HG02973 (cell line): ENCODE results near the gene COL4A2.
"Not testable (repeated sequence)": the region's sequence is repeated elsewhere in the genome, so short reads cannot be mapped to it uniquely, and the experiment has no call there.

Experiments
- ATAC-seq: cut with Tn5 transposase; IDR thresholded peaks from one replicate; pipeline ENCODE4 v1.9.1; 2021; ENCODE audit warnings: moderate library complexity; ENCODE audit not compliant: unreplicated experiment

COL4A2 gene

DNA sequence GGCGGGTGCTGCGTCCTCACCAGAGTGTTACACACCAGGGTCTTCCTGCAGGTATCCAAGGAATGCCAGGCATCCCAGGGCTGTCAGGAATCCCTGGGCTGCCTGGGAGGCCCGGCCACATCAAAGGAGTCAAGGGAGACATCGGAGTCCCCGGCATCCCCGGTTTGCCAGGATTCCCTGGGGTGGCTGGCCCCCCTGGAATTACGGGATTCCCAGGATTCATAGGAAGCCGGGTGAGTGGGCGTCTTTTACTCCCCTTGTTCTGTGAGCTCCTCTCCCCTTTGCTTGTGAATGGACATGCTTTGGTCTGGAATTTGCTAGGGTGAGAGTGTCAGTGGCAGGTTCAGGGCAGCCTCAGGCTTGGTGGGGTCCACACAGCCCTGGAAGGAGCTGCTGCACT is 178.5 kb downstream of the COL4A2 start:
- no peak for ATAC-seq

DNA sequence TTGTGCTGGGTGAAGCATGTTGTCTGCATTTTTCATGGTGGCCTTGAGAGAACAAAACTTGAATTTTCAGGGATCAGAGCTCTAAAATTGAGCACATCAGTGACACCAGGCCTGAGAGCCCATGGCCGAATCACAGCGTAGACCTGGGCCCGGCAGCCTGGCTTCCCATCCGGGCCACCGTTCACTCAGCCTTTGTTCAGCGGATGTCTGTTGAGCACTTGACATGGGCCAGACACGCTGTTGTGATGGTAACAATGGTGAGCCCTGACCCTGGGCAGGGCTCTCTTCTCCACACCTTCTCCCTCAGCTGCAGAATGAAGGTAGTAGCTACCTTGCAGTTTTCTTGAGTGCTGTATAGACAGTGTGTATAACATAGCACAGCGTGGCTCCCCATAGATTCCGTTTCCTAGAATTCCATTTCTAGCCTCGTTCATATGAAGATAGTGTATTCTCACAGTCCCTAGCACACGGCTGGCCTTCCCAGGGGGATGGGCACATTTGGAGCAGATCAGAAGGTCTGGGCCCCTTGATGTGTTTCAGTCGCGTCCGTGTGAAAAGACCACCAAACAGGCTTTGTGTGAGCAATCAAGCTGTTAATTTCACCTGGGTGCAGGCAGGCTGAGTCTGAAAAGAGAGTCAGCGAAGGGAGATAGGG is 179.1 kb downstream of the COL4A2 start:
- ATAC-seq, result no peak

DNA sequence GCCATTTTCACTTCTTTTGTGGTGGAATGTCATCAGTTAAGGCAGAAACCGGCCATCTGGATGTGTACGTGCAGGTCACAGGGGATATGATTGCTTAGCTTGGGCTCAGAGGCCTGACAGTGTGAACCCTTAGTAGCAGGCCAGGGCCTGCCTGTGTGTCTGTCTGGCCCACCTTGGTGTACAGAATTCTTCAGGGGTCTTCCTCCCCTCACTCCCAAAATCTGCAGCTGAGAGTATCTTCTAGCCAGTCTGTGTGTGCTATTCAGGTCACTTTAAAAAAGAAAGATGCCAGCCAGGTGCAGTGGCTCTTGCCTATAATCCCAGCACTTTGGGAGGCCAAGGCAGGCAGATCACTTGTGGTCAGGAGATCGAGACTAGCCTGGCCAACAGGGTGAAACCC is 179.8 kb downstream of the COL4A2 start:
- ATAC-seq, result not testable (repeated sequence)

DNA sequence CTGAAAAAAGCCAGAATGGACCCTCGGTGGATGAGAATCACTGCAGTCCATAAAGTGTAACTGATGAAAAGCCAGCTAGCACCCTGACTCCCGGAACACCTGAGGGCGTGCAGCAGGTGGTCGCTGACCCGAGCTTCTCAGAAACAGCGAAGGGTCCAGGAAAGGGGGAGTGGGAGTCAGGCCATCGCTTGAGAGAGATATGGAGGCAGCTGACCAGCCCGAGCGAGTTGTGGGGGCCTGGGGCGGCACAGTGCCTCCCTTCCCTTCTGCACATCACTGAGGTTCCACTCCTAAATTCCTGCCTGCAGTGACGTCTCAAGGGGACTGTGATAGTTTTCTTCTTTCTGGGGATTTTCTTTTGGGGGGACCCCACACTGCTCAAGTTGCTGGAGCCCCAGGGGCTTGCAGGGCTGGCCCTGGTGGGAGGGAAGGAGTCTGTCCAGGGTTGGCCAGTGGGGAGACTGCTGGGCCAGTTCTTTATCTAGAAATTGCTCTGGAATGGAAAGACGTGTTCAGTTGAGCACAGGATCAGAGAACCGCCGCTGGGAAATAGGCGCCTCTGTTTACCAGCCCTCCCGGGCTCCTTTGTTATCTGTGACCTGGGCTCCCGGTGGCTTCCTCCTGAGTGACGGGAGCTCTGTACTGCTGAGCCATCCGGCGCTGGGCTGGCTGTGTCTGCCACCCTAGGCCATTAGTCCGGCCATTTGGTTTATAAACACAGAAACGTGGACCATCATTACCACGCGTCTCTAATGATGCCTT is 183.1 kb downstream of the COL4A2 start:
- no peak for ATAC-seq

DNA sequence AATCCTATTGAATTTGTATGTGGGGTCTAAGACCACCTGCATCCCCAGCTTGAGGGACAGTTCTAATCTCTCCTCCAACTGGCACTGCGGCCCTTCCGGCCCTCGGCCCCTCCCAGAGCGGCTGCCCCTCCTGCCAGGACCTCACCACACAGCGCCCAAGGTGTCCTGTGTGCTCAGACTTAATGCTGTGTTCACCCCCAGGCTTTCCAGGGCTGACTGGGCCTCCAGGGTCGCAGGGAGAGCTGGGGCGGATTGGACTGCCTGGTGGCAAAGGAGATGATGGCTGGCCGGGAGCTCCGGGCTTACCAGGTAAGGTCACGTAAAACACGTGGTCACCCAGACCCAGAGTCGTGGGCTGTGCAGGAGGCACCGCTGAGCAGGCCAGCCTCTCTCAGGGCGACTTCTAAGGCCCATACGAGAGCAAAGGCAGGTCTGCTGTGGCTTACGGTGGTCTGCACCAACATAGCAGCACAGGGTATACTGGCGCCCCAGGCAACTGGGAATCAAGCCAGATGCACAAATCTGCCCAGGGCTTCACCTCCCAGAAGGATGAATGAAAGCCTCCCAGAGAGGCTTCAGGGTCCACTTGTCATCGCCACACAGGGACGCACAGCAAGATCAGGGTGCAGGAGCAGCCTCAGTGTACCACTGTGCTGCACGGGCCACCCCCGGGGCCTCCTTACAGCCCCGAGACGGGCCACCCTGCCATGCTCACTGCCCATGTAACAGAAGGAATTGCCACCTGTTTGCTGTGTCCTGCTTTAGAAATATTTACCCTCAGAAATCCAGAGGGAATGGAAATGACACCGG is 185.0 kb downstream of the COL4A2 start:
- ATAC-seq, result no peak

DNA sequence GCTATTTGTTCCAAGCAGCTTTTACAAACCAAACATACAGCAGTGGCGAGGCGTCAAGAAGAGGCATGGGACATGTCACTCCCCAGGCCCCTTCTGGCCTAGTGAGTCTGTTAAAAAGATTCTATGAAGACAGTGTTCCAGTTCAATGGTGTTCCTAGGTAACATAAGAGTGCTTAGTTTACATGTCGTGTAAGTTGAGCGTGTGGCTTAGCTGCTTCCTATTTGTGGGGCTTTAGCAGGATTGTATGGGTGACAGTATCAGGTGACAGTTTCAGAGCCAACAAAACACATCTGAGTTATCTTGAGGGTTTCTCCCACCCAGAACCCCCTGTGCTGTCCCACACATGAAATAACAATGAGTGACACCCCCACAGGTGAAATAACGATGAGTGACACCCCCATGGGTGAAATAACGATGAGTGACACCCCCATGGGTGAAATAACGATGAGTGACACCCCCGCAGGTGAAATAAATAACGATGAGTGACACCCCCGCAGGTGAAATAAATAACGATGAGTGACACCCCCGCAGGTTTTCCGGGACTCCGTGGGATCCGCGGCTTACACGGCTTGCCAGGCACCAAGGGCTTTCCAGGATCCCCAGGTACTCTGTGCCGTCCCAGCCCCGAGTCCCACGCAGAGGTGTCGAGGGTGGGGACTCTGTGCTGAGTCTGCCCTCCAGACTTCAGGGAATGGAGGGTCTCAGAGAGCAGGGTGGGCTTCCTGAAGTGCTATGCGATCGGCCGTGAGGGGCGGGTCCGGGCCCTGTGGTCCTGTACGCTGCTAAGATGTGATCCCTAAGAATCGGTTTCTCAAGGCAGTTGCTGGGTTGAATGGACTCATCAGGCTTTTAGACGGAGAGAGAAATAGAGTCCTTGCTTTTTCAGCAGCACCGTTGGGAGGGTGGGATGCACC is 185.9 kb downstream of the COL4A2 start:
- ATAC-seq, result no peak

DNA sequence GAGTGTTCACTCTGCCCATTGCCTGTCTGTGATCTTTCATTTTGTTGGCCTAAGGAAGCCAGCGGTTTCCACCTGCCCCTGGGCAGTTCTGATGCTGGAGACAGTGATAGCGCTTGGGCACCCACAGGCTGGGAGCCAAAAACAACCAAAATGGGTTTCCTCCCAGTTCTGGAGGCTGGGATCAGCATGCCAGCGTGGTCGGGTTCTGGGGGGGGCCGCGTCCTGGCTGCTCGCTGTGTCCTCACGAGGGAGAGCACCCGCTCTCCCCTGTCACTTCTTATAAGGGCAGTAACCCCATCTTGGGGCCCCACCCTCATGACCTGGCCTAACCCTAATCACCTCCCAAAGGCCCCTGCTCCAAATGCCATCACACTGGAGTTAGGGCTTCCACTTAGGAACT is 186.5 kb downstream of the COL4A2 start:
- no peak for ATAC-seq

DNA sequence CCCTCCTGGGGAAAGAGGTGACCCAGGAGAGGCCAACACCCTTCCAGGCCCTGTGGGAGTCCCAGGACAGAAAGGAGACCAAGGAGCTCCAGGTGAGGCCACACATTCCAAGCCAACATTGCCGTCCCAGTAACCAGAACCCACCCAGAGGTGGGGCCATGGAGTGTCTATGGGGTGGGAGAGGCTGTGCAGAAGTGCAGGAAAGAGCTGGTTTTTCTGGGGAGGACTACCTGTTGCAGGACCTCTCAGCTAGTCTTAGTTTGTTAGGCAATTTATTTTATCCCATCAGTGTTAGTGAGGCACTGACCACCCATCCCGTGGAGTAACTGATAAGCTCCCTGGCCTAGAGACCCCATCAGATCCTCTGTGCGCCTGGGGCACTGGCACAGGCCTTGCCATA is 188.3 kb downstream of the COL4A2 start:
- ATAC-seq, result no peak

DNA sequence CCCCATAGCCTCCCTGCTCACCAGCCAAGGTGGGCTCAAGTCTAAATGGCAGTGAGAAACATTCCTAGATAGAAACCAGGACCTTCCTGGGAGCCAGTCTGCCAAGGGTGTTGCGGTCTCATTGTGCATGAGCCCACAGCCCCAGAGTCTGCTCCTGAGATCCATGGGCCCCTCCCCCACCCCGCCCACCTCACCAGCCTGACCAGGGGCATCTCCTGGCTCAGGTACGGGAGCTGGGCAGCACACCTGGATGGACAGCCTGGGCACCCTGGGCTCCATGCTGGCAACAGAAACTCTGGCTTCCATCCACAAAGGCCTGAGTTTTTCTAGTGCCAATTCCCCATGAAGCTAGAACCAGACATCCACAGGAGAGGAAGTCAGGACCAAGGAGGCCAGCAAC is 188.8 kb downstream of the COL4A2 start:
- ATAC-seq, result no peak

DNA sequence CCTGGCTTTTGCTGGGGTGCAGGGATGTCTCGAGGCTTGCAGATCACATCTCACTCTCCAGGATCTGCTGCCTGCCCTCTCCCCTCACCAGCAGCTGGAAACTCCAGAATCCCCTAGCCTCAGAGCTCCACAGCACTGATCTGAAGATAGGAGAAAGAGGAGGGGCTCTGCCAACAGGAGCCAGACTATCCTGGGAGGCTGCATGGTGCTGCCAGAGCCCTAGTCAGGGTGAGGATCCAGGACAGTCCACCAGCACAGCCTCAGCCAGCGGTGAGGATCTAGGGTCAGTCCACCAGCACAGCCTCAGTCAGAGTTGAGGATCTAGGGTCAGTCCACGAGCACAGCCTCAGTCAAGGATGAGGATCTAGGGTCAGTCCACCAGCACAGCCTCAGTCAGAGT is 189.2 kb downstream of the COL4A2 start:
- ATAC-seq, result no peak

DNA sequence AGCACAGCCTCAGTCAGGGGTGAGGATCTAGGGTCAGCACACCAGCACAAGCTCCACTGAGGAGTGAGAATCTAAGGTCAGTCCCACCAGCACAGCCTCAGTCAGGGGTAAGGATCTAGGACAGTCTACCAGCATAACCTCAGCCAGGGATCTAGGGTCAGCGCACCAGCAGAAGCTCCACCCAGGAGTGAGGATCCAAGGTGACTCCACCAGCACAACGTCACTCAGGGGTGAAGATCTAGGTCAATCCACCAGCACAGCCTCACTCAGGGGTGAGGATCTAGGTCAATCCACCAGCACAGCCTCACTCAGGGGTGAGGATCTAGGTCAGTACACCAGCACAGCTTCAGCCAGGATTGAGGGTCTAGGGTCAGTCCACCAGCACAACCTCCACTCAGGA is 189.9 kb downstream of the COL4A2 start:
- ATAC-seq, result no peak

DNA sequence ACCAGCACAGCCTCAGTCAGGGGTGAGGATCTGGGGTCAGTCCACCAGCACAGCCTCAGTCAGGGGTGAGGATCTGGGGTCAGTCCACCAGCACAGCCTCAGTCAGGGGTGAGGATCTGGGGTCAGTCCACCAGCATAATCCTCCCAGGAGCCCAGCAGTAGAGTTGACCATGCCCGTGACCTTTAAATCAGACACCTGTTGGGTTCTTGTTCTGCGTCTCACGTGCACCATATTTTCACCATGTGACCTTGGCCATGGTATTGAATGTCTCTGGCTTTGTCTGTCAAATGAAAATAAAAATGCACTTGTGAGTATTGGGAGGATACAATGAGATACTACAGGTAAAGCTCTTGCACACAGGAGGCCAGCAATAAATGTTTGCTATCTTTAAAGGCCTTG is 190.8 kb downstream of the COL4A2 start:
- not testable (repeated sequence) for ATAC-seq

DNA sequence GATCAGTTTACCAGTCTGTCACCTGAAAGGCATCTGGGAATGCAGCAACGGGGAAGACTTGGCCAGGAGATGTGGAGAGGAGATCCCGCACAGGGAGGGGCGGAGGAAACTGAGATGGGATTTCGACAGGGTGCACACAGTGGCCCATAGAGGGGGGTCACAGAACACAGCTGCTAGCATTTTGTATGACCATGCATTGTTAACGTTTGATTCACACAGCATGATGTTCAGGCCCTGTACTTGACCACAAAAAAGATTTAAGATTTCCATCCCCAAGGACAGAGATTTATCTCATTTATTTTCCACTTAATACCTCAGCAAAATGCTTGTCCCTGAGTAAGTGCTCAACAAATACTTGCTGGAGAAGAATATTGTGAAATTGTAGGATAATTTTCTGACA is 191.2 kb downstream of the COL4A2 start:
- no peak for ATAC-seq

DNA sequence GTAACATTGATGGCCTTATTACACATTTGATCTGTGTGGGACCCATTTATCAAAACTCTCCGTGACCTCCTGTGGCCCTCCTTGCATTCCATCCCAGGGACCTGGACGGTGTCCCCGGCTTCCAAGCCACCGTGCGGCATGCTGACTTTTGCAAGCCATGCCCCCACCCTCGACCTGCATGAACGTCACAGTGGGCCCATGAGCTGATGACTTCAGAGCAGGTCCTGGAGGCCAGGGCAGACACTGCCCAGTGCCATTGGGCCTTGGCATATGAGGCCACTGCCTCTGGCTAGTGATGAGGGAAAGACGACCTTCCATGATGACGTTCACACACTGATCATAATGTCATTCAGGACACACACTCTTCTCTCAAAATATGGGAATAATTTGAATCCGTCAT is 191.7 kb downstream of the COL4A2 start:
- no peak for ATAC-seq

DNA sequence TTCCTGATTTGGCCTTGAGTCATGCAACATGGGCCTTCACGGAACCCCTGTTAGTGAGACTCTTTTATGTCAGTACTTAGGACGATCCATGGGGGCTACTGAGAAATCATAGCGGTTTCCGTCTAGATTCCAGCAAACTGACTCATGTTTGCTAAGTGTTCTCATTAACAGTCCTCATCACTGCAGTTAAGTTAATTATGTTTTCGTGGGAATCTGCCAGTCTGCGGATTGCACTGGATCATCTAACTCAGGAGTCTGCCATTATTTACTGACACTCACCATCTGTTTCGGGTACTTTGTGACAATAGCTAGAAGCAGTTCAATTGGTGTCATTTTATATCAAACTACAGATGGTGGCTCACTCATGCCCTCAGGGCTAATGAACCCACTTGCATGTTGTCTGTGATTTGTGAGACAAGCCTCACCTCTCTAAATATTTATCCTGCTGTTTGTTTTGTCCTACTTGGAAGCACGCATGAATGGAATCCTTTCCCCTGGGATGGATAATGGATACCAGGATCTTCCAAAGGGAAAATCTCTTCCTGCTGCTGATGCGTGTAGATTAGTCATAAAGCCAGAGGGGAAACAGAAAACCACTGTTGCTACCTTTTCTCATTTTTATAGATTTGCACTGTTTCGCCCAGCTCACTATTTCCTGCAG is 192.7 kb downstream of the COL4A2 start:
- no peak for ATAC-seq

DNA sequence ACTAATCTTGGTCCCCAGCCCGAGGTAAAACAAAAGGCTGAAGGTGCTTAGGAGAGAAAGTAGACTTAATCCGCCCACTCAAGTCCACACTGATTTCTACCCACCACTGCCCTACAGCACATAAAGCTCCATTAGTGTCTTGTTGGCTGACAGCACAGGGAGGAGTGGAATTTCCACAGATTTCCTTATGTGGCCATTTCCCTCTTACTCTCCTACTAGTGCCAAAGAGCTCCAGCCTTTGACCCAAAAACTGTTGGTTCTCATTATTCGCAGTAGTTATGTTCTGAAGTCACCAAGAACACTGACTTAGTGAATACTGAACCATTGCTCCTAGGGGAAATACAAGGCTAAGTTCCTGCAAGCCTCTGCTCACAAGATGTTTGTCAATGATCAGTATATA is 193.3 kb downstream of the COL4A2 start:
- ATAC-seq, result no peak

DNA sequence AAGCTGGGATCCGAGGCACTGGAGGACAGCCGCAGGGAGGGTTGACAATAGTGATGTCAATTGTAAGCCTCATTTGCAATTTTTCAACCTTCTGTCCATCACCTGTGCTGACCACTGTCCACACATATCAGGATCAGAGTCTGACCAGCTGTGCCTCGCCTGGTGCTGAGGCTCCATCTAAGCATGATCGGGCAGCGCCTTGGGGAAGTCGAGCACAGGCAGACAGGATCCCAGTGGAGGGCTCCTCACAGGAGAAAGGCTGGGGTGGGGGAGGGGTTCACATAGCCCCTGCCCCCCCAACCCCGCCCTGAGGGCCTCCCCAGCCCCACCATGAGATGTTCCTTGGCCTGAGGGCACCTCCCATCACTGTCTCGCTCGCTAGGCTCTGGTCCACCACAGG is 194.1 kb downstream of the COL4A2 start:
- ATAC-seq, result no peak

DNA sequence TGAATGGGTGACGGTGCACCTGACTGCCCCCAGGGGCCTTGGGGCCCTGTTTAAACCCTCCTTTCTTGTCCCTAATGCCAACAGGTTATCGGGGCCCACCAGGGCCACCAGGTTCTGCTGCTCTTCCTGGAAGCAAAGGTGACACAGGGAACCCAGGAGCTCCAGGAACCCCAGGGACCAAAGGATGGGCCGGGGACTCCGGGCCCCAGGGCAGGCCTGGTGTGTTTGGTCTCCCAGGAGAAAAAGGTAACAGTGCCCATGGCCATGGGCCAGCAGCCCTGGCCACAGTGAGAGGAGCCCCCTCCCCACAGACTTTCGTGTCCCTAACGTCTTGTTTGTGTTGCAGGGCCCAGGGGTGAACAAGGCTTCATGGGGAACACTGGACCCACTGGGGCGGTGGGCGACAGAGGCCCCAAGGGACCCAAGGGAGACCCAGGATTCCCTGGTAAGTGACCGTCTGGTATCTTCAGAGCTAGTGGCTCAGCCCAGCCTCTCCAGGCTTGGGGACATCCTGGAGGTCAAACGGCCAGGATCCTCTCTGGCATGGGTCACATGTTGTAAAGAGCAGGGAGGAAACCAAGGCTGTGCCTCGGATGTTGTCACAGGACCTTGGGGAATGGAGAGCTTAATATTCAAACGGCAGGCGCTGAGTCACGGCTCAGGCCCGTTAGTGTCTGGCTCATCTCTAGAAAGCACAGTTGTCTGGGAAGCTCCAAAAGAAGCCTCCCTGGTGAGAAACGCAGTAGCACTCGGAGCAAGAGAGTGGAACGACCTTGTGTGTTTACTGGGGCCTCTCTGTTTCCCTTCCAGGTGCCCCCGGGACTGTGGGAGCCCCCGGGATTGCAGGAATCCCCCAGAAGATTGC is 196.2 kb downstream of the COL4A2 start:
- ATAC-seq, result no peak

DNA sequence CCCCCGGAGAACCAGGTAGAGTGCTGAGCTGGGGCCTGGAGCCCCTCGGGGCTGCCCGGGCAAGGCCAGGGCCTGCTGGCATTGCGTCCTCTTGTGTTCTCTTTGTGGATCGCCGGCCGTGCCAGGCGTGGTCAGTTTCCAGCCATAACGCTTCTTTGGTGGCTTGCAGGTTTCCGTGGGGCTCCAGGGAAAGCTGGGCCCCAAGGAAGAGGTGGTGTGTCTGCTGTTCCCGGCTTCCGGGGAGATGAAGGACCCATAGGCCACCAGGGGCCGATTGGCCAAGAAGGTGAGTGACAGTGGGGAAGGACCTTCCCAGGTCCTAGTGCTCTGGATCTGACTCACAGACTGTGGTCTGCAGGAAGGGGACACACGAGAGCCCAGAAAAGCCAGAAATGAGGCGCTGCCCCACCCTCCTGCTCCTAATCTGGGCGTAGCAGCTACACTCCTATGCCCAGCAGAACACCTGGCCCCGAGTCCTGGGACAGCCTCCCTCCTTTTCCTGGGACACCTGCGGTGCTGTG is 197.0 kb downstream of the COL4A2 start:
- ATAC-seq, result no peak
